GM12878 (cell line): Measurements from ENCODE around the gene CYSLTR2. TPM values are rescaled to one million over a fixed set of nuclear protein-coding genes. Genes with fewer than 3 reads are reported as not detected.

ENCODE experiments used
- ATAC-seq: fragments of 200-7000 bp; cut with Tn5 transposase; 3 replicates; pipeline ENCODE4 v1.9.1; 2020; ENCODE audit warnings: mild to moderate bottlenecking, moderate library complexity
- BruUV-seq: library from RNA; stranded (reverse); fragments of 400-500 nt; replicated peaks from 2 replicates; lab custom pipeline; 2021; lab: Mats Ljungman, UMichigan
- CTCF ChIA-PET: fragments of 300-600 bp; sonication (Branson Sonifier 250); formaldehyde crosslinking; extraction: SDS; loops from one replicate; lab custom pipeline; 2021; ENCODE audit warnings: inconsistent platforms; lab: Yijun Ruan, JAX
- POLR2A ChIA-PET: fragments of 350-600 bp; formaldehyde crosslinking; extraction: SDS; loops from one replicate; lab custom pipeline; 2021; ENCODE audit warnings: inconsistent platforms; lab: Charles Lee
- RAD21 ChIA-PET: fragments of 300-600 bp; sonication (Branson Sonifier 250); formaldehyde crosslinking; loops from one replicate; lab custom pipeline; 2023; ENCODE audit warnings: antibody characterized with exemption; ENCODE audit not compliant: unreplicated experiment; lab: Charles Lee
- SMC1A ChIA-PET: fragments of 300-600 bp; sonication (Branson Sonifier 250); formaldehyde crosslinking; loops from one replicate; lab custom pipeline; 2023; ENCODE audit not compliant: unreplicated experiment, uncharacterized antibody; lab: Charles Lee
- DNase-seq: peaks from one replicate; pipeline ENCODE4 v3.0.0-alpha.2; 2011; ENCODE audit warnings: low read depth, low spot score
- FAIRE-seq: peaks from 3 replicates; lab custom pipeline; 2011; peaks lifted over from hg19 to GRCh38; lab: Jason Lieb, UNC
- H2AFZ ChIP-seq: 2 replicates; pipeline ENCODE4 v1.6.0; 2011; ENCODE audit warnings: low read depth, low read length, control low read depth; ENCODE audit not compliant: control insufficient read depth
- H3K27ac ChIP-seq: 2 replicates; pipeline ENCODE4 v1.5.1; 2011; ENCODE audit warnings: control low read depth; ENCODE audit not compliant: control insufficient read depth, insufficient read depth
- H3K27me3 ChIP-seq, 2 experiments: replicated peaks in 1 of 2; 2 replicates each; pipeline versions ENCODE4 v1.6.0 to v1.6.1; 2011; ENCODE audit warnings: low read length in 1 of 2; ENCODE audit not compliant: control insufficient read depth in 2 of 2, insufficient read depth in 2 of 2
- H3K36me3 ChIP-seq, 2 experiments: 2 replicates each; pipeline ENCODE4 v1.5.1; 2011; ENCODE audit warnings: low read length in 1 of 2; ENCODE audit not compliant: control insufficient read depth in 2 of 2, insufficient read depth in 2 of 2
- H3K4me1 ChIP-seq: 2 replicates; pipeline ENCODE4 v1.6.1; 2011; ENCODE audit warnings: mild to moderate bottlenecking, low read length, moderate library complexity, mixed read lengths; ENCODE audit not compliant: control insufficient read depth, insufficient read depth
- H3K4me2 ChIP-seq: 2 replicates; pipeline ENCODE4 v1.6.0; 2011; ENCODE audit warnings: control low read depth; ENCODE audit not compliant: control insufficient read depth, insufficient read depth
- H3K4me3 ChIP-seq: fragments of 200-600 bp; sonication (generic); 2 replicates; pipeline ENCODE4 v1.5.1; 2016
- H3K79me2 ChIP-seq: 2 replicates; pipeline ENCODE4 v1.6.0; 2011; ENCODE audit warnings: low read length; ENCODE audit not compliant: control insufficient read depth, insufficient read depth
- H3K9ac ChIP-seq: 2 replicates; pipeline ENCODE4 v1.8.0; 2011; ENCODE audit warnings: low read length, control low read depth, mixed read lengths; ENCODE audit not compliant: control insufficient read depth, insufficient read depth
- H3K9me3 ChIP-seq: replicated peaks from 3 replicates; pipeline ENCODE4 v1.5.1; 2011; ENCODE audit warnings: mild to moderate bottlenecking, low read length; ENCODE audit not compliant: control insufficient read depth, insufficient read depth
- H4K20me1 ChIP-seq: 2 replicates; pipeline ENCODE4 v1.6.0; 2011; ENCODE audit not compliant: control insufficient read depth, insufficient read depth
- CEBPZ ChIP-seq: fragments of 150-350 bp; IDR thresholded peaks from 2 replicates; pipeline ENCODE4 v1.6.1; 2016; ENCODE audit warnings: low read depth, low read length
- CTCF ChIP-seq, 3 experiments: IDR thresholded peaks in 2 of 3; conservative IDR thresholded peaks in 1 of 3; 2 replicates each; pipeline ENCODE4 v1.5.1; 2011; ENCODE audit warnings: low read depth in 3 of 3, low read length in 3 of 3, mild to moderate bottlenecking in 3 of 3, control low read depth in 2 of 3, moderate library complexity in 2 of 3, inconsistent platforms in 1 of 3, mixed read lengths in 1 of 3; ENCODE audit not compliant: control insufficient read depth in 2 of 3, insufficient read depth in 1 of 3; ENCODE audit errors: extremely low read depth in 1 of 3
- IKZF2 ChIP-seq, 2 experiments: fragments of 450-650 bp; IDR thresholded peaks; 2 replicates each; pipeline ENCODE4 v1.6.1; 2017; ENCODE audit warnings: mild to moderate bottlenecking in 2 of 2, moderate library complexity in 2 of 2
- JUND ChIP-seq: IDR thresholded peaks from 2 replicates; pipeline ENCODE4 v1.6.1; 2012; ENCODE audit warnings: low read depth, mild to moderate bottlenecking, low read length, improper control_type of control experiment, moderate library complexity
- MYB ChIP-seq: fragments of 150-350 bp; IDR thresholded peaks from 2 replicates; pipeline ENCODE4 v1.6.1; 2014; ENCODE audit warnings: mild to moderate bottlenecking, low read depth, low read length, borderline replicate concordance
- RELB ChIP-seq: fragments of 450-650 bp; IDR thresholded peaks from 2 replicates; pipeline ENCODE4 v1.6.1; 2017; ENCODE audit warnings: low read depth, mild to moderate bottlenecking, moderate library complexity
- SMC3 ChIP-seq: IDR thresholded peaks from 2 replicates; pipeline ENCODE4 v1.6.1; 2011; ENCODE audit warnings: low read length, improper control_type of control experiment, borderline replicate concordance
- SRF ChIP-seq, 2 experiments: IDR thresholded peaks; 2 replicates each; pipeline ENCODE4 v1.6.1; 2011; ENCODE audit warnings: low read depth in 2 of 2, low read length in 2 of 2, mild to moderate bottlenecking in 1 of 2, moderate library complexity in 1 of 2
- SUPT20H ChIP-seq: IDR thresholded peaks from 2 replicates; pipeline ENCODE4 v1.6.1; 2011; ENCODE audit warnings: low read depth, mild to moderate bottlenecking, low read length, moderate library complexity, borderline replicate concordance; ENCODE audit not compliant: control insufficient read depth
- TBL1XR1 ChIP-seq: IDR thresholded peaks from 2 replicates; pipeline ENCODE4 v1.6.1; 2012; ENCODE audit warnings: low read depth, low read length, improper control_type of control experiment
- WGBS: methylation state at CpG from one replicate; pipeline ENCODE4 v1.1.6; 2016; ENCODE audit warnings: low lambda C conversion rate; ENCODE audit not compliant: insufficient replicate concordance, insufficient coverage; ENCODE audit errors: missing lambda C conversion rate; 5-methylcytosine and 5-hydroxymethylcytosine counted together
- in situ Hi-C: fragments of 300-500 bp; cut with MboI; formaldehyde crosslinking; loops from 9 replicates; pipeline ENCODE4 v1.14.3; 2018; ENCODE audit warnings: mixed read lengths
- intact Hi-C: fragments of 100-400 bp; cut with micrococcal nuclease; formaldehyde crosslinking; loops from one replicate; pipeline ENCODE4 v1.14.2; 2022; ENCODE audit not compliant: unreplicated experiment
- polyA plus RNA-seq, 11 experiments: library from polyadenylated mRNA; depleted of rRNA in 4 of 11; unstranded in 6 of 11; stranded (reverse) in 5 of 11; fragments of >200 nt; fragmentation: Nextera tagmentation in 4 of 11; fragmentation: Illumina TruSeq in 1 of 11; extraction: Ambion mirVana in 4 of 11; extraction: Trizol in 1 of 11; gene quantifications; 1 replicate in 1 of 11; 2 replicates in 10 of 11; pipeline versions ENCODE4 v1.2.1 to v1.2.3, GENCODE V29; 2011 to 2016; ENCODE audit warnings: inconsistent platforms in 2 of 11, missing spikeins in 2 of 11, low read depth in 1 of 11
- total RNA-seq, 4 experiments: library from RNA; depleted of rRNA in 3 of 4; stranded (reverse); fragments of >200 nt in 3 of 4; fragmentation: Illumina TruSeq in 1 of 4; extraction: Trizol in 1 of 4; gene quantifications; 2 replicates each; pipeline versions ENCODE4 v1.2.1 to v1.2.3, GENCODE V29; 2013 to 2021
- TF ChIP-seq, protein P1 (sequence below): fragments of 450-650 bp; formaldehyde crosslinking; IDR thresholded peaks from 2 replicates; pipeline ENCODE4 v1.5.0; 2022; ENCODE audit warnings: mild to moderate bottlenecking, missing genetic modification characterization

The CYSLTR2 gene
- total and polyA plus RNA-seq, 10 of the 15 experiments (the other 5 are each of a cell fraction or from before 2014, with no cell fraction given): 0.02 to 0.08 (median 0.03) TPM; not detected in 5

DNA sequence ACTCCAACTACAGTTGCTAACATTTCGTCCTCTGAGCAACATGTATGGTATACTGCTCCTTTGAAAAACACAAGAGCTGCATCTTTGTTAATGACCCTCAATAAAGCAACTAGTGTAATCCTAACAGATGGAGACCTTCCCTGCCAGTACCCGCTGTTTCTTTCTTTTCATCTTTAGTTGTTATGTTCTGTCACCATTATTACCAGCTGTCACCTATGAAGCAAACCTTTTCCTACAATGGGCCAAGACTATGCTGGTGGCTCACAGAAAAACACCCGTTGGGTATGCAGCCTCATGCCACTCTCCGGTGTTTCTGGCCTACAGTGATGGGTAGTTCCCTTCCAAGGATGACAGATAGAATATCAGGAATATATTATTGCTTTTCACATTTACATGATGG lies 29.7 kb upstream of the CYSLTR2 start (continued):
- TF ChIP-seq, protein P1, sequence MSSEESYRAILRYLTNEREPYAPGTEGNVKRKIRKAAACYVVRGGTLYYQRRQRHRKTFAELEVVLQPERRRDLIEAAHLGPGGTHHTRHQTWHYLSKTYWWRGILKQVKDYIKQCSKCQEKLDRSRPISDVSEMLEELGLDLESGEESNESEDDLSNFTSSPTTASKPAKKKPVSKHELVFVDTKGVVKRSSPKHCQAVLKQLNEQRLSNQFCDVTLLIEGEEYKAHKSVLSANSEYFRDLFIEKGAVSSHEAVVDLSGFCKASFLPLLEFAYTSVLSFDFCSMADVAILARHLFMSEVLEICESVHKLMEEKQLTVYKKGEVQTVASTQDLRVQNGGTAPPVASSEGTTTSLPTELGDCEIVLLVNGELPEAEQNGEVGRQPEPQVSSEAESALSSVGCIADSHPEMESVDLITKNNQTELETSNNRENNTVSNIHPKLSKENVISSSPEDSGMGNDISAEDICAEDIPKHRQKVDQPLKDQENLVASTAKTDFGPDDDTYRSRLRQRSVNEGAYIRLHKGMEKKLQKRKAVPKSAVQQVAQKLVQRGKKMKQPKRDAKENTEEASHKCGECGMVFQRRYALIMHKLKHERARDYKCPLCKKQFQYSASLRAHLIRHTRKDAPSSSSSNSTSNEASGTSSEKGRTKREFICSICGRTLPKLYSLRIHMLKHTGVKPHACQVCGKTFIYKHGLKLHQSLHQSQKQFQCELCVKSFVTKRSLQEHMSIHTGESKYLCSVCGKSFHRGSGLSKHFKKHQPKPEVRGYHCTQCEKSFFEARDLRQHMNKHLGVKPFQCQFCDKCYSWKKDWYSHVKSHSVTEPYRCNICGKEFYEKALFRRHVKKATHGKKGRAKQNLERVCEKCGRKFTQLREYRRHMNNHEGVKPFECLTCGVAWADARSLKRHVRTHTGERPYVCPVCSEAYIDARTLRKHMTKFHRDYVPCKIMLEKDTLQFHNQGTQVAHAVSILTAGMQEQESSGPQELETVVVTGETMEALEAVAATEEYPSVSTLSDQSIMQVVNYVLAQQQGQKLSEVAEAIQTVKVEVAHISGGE: no peak
- no peak for TF ChIP-seq MYB
- TF ChIP-seq, all 136 proteins: peak for 0

DNA sequence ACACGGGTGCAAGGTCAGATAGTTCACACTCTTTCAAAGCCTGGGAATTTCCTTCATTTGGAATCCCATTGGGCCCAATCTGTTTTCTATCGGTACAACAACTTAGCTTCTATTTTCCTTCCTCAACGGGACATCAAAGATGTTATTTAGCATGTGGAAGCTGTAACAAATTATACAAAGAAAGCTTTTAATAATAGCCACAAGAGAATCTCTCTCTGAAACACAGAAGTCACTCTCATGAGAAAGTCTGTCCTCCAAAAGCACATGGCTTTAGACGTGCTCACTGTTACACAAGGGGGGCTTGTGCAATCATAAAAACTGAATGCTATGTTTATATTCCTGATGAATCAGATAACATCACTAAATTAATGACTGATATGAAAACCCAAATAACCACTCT lies 28.9 kb upstream of the CYSLTR2 start:
- BruUV-seq: no TSS peak
- H4K20me1 ChIP-seq: no peaks in the 10 kb centered on the region
- TF ChIP-seq SMC3: no peak
- no peak for TF ChIP-seq RELB
- TF ChIP-seq SRF (IDR thresholded peaks at IDR 0.05; ENCODE audit: low read depth in 2 of 2, low read length in 2 of 2): no peak
- TF ChIP-seq JUND: no peak
- no peak for TF ChIP-seq CEBPZ
- no peak for TF ChIP-seq SUPT20H
- TF ChIP-seq CTCF (IDR thresholded peaks at IDR 0.05 in 2 of 3, conservative IDR thresholded peaks at IDR 0.05 in 1 of 3; ENCODE audit: control insufficient read depth in 2 of 3, extremely low read depth in 1 of 3, insufficient read depth in 1 of 3, low read depth in 3 of 3, low read length in 3 of 3): no peak
- TF ChIP-seq TBL1XR1: no peak
- no peak for TF ChIP-seq IKZF2 (IDR thresholded peaks at IDR 0.05)

More for the DNA sequence above, 28.9 kb upstream of the CYSLTR2 start:
- ChIA-PET RAD21 (no interaction called here), SMC1A (no interaction called here), CTCF (interaction anchor here (0.7 to 1.1 kb wide), 2 partner anchors 18 to 106 kb away, joined by 3 read pairs; no protein-coding TSS in a partner anchor), POLR2A (no interaction called here)
- no peak for FAIRE-seq
- intact Hi-C loops: no loop called here
- no peaks in the 10 kb centered on the region for H3K36me3 ChIP-seq
- H3K9ac ChIP-seq: no peak overlapping the region
- in situ Hi-C loops: no loop called here
- no peak for DNase-seq
- WGBS: 36% methylated on average over 4 of the region's 4 CpGs
- ATAC-seq: no peak
- H3K79me2 ChIP-seq: no peaks in the 10 kb centered on the region
- H3K27me3 ChIP-seq: no peaks in the 10 kb centered on the region
- H3K4me3 ChIP-seq: no peak overlapping the region
- no peak overlapping the region for H3K27ac ChIP-seq
- H2AFZ ChIP-seq: no peak overlapping the region
- no peak overlapping the region for H3K4me2 ChIP-seq
- peaks cover 9% of the 10 kb centered on the region; the same call in 2 of the 3 replicates for H3K9me3 ChIP-seq
- no peaks in the 10 kb centered on the region for H3K4me1 ChIP-seq
